Uterus (tissue), 4 donors: ENCODE data around the gene CAMK2B. TPM values are rescaled to one million over a fixed set of nuclear protein-coding genes. Genes with fewer than 3 reads are reported as not detected.

Source experiments
- DNase-seq, 2 donors: peaks; one replicate each; pipeline ENCODE4 v3.0.0-alpha.2; 2019 to 2020
- H3K27ac ChIP-seq, 2 donors: fragments of 200-600 bp; sonication (generic); 1 replicate in 1 of 2; 2 replicates in 1 of 2; pipeline ENCODE4 v1.5.1; 2016 to 2018
- H3K27me3 ChIP-seq, 2 donors: fragments of 200-600 bp; sonication (generic); one replicate each; pipeline ENCODE4 v1.5.1; 2018 to 2019; ENCODE audit warnings: control low read depth in 1 of 2
- H3K36me3 ChIP-seq, 2 donors: fragments of 200-600 bp; sonication (generic); one replicate each; pipeline ENCODE4 v1.5.1; 2019; ENCODE audit warnings: control low read depth in 1 of 2
- H3K4me1 ChIP-seq, 2 donors: fragments of 200-600 bp; sonication (generic); one replicate each; pipeline ENCODE4 v1.5.1; 2018 to 2019; ENCODE audit warnings: control low read depth in 1 of 2
- H3K4me3 ChIP-seq, 2 donors: fragments of 200-600 bp; sonication (generic); 1 replicate in 1 of 2; 2 replicates in 1 of 2; pipeline ENCODE4 v1.5.1; 2018 to 2019; ENCODE audit warnings: mild to moderate bottlenecking in 1 of 2
- H3K9me3 ChIP-seq, 2 donors: fragments of 200-600 bp; sonication (generic); one replicate each; pipeline ENCODE4 v1.5.1; 2019; ENCODE audit warnings: control low read depth in 1 of 2
- POLR2A ChIP-seq, 2 donors: fragments of 450-650 bp; IDR thresholded peaks; one replicate each; pipeline ENCODE4 v1.6.1; 2016; ENCODE audit warnings: antibody characterized with exemption in 2 of 2, mild to moderate bottlenecking in 1 of 2, moderate library complexity in 1 of 2
- intact Hi-C: fragments of 100-400 bp; cut with DNase I; formaldehyde crosslinking; loops from one replicate; pipeline ENCODE4 v1.15.1; 2023; ENCODE audit warnings: low total_unique reads
- total RNA-seq, 4 donors: library from RNA; depleted of rRNA in 3 of 4; stranded (reverse); fragments of >200 nt in 3 of 4; gene quantifications; one replicate each; pipeline versions ENCODE4 v1.1.0 to v1.2.4, GENCODE V29; 2014 to 2023
- TF ChIP-seq, protein P1 (sequence below), 4 experiments: fragments of 200-600 bp in 2 of 4; fragments of 450-650 bp in 2 of 4; sonication (generic) in 2 of 4; IDR thresholded peaks; one replicate each; pipeline ENCODE4 v1.5.1; 2016 to 2019; ENCODE audit warnings: antibody characterized with exemption in 4 of 4, mild to moderate bottlenecking in 2 of 4, moderate library complexity in 1 of 4
- donor health status: DM: yes; HTN: yes; CAD: no.

CAMK2B gene
- total RNA-seq, 4 donors from 2014 or later, result 0.40 to 1.1 TPM; not detected in 2

DNA sequence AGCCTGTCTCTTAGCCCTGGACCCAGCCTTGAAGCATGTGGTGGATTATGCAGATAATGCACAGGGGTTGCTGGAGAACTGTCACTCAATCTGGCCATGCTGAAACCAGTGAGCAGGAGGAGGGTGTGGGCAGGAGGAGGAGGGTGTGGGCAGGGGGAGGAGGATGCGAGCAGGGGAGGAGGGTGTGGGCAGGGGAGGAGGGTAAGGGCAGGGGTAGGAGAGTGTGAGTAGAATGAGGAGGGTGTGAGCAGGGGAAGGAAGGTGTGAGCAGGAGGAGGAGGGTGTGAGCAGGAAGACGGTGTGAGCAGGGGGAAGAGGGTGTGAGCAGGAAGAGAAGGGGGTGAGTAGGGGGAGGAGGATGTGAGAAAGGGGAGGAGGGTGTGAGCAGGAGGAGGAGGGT lies 18.8 kb downstream of the CAMK2B start:
- TF ChIP-seq POLR2A (IDR thresholded peaks at IDR 0.05), result no peak
- TF ChIP-seq, protein P1, sequence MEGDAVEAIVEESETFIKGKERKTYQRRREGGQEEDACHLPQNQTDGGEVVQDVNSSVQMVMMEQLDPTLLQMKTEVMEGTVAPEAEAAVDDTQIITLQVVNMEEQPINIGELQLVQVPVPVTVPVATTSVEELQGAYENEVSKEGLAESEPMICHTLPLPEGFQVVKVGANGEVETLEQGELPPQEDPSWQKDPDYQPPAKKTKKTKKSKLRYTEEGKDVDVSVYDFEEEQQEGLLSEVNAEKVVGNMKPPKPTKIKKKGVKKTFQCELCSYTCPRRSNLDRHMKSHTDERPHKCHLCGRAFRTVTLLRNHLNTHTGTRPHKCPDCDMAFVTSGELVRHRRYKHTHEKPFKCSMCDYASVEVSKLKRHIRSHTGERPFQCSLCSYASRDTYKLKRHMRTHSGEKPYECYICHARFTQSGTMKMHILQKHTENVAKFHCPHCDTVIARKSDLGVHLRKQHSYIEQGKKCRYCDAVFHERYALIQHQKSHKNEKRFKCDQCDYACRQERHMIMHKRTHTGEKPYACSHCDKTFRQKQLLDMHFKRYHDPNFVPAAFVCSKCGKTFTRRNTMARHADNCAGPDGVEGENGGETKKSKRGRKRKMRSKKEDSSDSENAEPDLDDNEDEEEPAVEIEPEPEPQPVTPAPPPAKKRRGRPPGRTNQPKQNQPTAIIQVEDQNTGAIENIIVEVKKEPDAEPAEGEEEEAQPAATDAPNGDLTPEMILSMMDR (IDR thresholded peaks at IDR 0.05), result no peak
- Histone ChIP-seq H3K9me3 (no peaks in the 10 kb centered on the region), H3K4me3 (no peak overlapping the region), H3K27me3 (no peaks in the 10 kb centered on the region), H3K27ac (no peak overlapping the region), H3K4me1 (no peaks in the 10 kb centered on the region), H3K36me3 (no peaks in the 10 kb centered on the region)
- intact Hi-C loops, result no loop called here
- no peak for DNase-seq

DNA sequence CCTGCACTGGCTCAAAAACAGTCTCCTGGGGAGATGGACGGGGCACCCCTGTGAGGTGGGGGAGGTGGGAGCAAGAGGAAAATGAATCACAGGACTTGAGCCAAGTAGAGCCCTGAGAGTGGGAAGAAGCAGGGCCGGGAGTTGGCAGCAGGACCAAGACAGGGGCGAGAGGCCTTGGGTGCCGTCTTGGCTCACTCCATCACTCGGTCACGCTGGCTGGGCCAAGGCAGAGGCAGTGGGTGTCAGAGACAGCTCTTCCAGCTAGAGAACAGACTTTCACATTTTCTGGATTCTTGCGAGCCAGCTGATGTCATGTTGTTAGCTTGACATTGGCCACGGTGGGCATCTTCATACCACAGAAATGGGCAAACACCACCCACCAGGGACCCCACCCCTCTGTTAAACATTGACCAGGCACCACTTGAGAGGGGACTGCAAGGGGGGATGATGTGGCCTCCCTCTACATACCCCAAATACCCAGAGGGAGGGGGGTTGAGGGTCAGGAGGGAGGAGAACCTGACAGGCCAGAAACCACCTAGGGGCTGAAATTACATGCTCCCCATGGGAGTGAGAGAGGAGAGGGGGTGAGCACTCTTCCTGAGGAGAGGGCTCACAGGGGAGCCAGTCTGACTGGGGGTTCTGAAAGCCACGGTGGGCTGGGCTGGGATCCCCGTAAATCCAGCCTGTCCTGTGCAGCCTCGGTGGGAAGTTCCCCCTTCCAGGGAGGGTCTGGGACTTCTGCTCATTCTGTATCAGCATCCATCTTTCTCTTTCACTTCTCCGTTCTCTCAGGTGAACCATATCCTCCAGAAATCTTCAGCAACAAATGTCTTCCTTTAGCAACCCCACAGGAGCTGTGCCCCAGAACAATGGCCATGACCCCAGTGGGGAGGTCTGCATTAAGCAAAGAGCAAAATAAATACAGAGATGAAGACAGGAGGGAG lies 19.6 kb downstream of the CAMK2B start:
- intact Hi-C loops, result no loop called here
- Histone ChIP-seq H3K27ac (no peak overlapping the region), H3K27me3 (no peaks in the 10 kb centered on the region), H3K4me1 (no peaks in the 10 kb centered on the region), H3K9me3 (no peaks in the 10 kb centered on the region), H3K4me3 (no peak overlapping the region), H3K36me3 (no peaks in the 10 kb centered on the region)
- TF ChIP-seq, protein P1 (IDR thresholded peaks at IDR 0.05), result no peak
- no peak for TF ChIP-seq POLR2A (IDR thresholded peaks at IDR 0.05)
- no peak for DNase-seq

DNA sequence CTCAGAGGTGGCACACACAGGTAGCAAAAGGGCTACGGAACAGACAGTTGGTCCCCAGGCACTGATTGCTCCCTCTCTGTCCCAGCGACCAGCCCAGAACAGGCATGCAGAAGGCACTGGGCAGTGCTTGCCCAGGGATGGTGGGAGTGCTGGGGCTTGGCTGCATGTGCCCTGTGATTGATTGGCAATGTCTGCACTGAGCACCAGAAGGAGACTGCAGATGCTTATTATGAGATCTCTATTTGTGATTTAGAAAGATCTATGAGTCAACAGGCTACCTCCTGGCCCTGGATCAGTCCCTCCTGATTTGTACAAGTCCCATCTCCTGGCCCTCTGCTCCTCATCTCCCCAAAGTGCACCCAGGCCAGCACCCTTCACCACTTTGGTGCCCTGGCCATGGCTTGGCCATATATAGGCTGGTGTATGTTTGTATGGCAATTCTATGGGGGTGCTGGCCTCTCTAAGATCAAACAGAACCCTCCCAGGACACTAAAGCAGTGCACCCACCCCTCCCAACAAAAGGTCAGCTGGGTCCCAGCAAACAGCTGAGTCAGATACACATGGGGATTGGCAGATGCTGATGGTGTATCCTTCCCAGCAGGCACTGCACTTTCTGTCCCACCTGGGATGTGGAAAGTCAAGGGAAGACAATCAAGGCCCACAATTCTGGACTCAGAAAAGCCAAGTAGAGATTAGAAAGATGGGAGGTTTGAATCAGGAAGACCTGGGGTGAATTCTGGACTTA lies 30.9 kb downstream of the CAMK2B start:
- no peak for DNase-seq
- Histone ChIP-seq H3K27ac (no peak overlapping the region), H3K4me1 (no peaks in the 10 kb centered on the region), H3K9me3 (no peaks in the 10 kb centered on the region), H3K36me3 (no peaks in the 10 kb centered on the region), H3K27me3 (no peaks in the 10 kb centered on the region), H3K4me3 (no peak overlapping the region)
- no peak for TF ChIP-seq POLR2A (IDR thresholded peaks at IDR 0.05)
- TF ChIP-seq, protein P1 (IDR thresholded peaks at IDR 0.05), result no peak
- intact Hi-C loops, result no loop called here

DNA sequence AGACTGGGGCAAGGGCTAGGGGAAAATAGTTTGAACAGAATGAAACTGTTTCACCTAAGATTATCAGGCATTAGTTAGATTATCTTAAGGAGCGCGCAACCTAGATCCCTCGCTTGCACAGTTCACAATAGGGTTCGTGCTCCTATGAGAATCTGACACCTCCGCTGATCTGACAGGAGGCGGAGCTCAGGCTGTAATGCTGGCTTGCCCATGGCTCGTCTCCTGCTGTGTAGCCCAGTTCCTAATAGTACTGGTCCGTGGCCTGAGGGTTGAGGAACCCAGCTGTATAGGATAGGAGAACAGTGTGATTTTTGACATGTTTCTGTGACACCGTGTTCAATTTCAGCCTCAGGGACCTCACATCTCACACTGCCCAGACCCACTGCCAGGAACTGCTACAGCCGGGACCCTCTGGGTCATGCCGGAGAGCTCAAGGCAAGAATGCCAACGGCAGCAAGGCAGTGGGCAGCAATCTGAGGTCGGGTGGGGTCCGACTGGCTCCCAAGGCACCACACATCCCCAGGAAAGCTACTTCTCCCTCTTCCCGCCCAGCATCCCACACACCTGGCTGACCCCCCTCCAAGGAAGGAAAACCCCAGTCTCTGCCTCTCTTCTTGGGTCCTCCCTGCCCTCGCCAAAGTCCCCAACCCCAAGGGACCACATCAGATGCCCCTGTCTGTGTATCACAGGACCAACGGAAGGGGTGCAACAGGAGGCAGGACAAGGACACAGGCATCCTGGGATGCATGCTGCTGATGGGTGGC lies 31.7 kb downstream of the CAMK2B start:
- intact Hi-C loops, result no loop called here
- DNase-seq, result peak in 1 of 2 donors; percentile 7
- TF ChIP-seq, protein P1 (IDR thresholded peaks at IDR 0.05), result no peak
- no peak for TF ChIP-seq POLR2A (IDR thresholded peaks at IDR 0.05)

More for the DNA sequence above, 31.7 kb downstream of the CAMK2B start:
- Histone ChIP-seq H3K4me3 (no peak overlapping the region), H3K36me3 (no peaks in the 10 kb centered on the region), H3K9me3 (no peaks in the 10 kb centered on the region), H3K27me3 (no peaks in the 10 kb centered on the region), H3K27ac (no peak overlapping the region), H3K4me1 (no peaks in the 10 kb centered on the region)
